Stimulated activated CD4-positive, alpha-beta T cell treated with anti-CD3 and anti-CD28 coated beads, TNF-alpha, amount 100 ng/mL, for 4 hours (primary cell): ENCODE measurements around the gene KCNK13.
"Not testable (repeated sequence)": the region's sequence is repeated elsewhere in the genome, so short reads cannot be mapped to it uniquely, and the experiment has no call there.

Experiments used
- DNase-seq, 3 experiments: peaks; one replicate each; pipeline ENCODE4 v3.0.0-alpha.2; 2020; ENCODE audit warnings: low read depth in 3 of 3

Gene KCNK13

GRCh38 chr14:90060965-90061684 lies 669 bp upstream of the KCNK13 start:
- DNase-seq, result no peak

- DNase-seq, result no peak
Measured at GRCh38 chr14:90062127-90062794, 467 bp downstream of the KCNK13 start.

- no peak for DNase-seq
Measured at GRCh38 chr14:90062822-90063539, 1.2 kb downstream of the KCNK13 start.

- no peak for DNase-seq
Measured at GRCh38 chr14:90072350-90072749, 10.6 kb downstream of the KCNK13 start.

GRCh38 chr14:90079576-90079975 lies 17.8 kb downstream of the KCNK13 start:
- DNase-seq, result no peak

GRCh38 chr14:90087433-90087832 lies 25.6 kb downstream of the KCNK13 start:
- DNase-seq, result no peak

GRCh38 chr14:90088176-90088575 lies 26.4 kb downstream of the KCNK13 start:
- no peak for DNase-seq

- not testable (repeated sequence) for DNase-seq
Measured at GRCh38 chr14:90089486-90089885, 27.7 kb downstream of the KCNK13 start.

GRCh38 chr14:90091393-90091792 lies 29.6 kb downstream of the KCNK13 start:
- no peak for DNase-seq

- no peak for DNase-seq
Measured at GRCh38 chr14:90093942-90094595, 32.3 kb downstream of the KCNK13 start.

- DNase-seq, result no peak
Measured at GRCh38 chr14:90095096-90095495, 33.3 kb downstream of the KCNK13 start.

- DNase-seq, result no peak
Measured at GRCh38 chr14:90096566-90096965, 34.8 kb downstream of the KCNK13 start.

- DNase-seq, result no peak
Measured at GRCh38 chr14:90103808-90104207, 42.0 kb downstream of the KCNK13 start.

- DNase-seq, result no peak
Measured at GRCh38 chr14:90105756-90106155, 44.0 kb downstream of the KCNK13 start.

- DNase-seq, result no peak
Measured at GRCh38 chr14:90107789-90108188, 46.0 kb downstream of the KCNK13 start.

- no peak for DNase-seq
Measured at GRCh38 chr14:90109858-90110257, 48.1 kb downstream of the KCNK13 start.

GRCh38 chr14:90111895-90112534 lies 50.2 kb downstream of the KCNK13 start:
- no peak for DNase-seq

- no peak for DNase-seq
Measured at GRCh38 chr14:90114554-90114953, 52.8 kb downstream of the KCNK13 start.

GRCh38 chr14:90115780-90116179 lies 54.0 kb downstream of the KCNK13 start:
- no peak for DNase-seq

- no peak for DNase-seq
Measured at GRCh38 chr14:90116444-90116843, 54.6 kb downstream of the KCNK13 start.

GRCh38 chr14:90118027-90118426 lies 56.2 kb downstream of the KCNK13 start:
- DNase-seq, result no peak

- no peak for DNase-seq
Measured at GRCh38 chr14:90126260-90126659, 64.5 kb downstream of the KCNK13 start.
